ENCODE measurements around the gene EXOC6B.

Gene EXOC6B

DNA sequence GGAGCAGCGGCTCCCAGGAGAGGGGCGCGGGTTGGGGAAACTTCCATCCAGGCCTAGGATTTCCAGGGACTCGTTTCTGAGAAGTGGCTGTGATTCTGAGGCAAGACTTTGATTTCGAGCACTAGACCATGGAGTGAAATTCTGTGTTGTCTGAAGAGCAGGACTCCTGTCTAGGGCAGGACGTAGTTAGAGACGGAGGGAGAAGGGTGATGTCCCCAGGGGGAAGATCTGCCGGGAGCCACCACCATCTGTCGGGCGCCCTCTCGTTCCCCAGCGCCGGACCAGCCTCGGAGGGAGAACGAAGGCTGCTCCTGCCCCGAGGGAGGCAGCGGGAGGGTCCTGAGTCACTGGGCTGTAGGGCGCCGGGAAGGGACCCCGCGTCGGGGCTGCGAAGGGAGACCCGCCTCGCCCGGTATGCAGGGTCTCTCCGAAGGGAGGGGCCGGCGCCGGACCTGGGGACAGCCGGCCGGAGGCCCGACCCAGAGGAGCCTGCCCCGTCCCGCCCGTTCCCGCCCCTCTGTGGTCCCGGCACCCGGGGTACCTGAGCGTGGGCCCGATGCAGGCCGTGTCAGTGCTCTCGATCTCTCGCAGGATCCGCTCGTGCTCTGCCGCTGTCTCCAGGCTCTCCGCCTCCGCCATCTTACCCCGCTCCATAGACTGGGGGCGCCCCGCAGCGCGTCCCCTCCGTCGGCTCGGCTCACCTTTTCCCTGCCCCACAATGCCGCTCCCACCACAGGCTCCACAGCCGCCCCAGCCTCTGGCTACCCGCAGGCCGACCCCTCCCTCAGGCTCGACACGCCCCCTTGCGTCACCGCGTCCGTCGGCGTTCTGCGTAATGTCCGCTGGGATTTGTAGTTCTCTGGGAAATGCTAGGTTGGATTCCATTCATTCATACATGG, at the start of gene EXOC6B:
Gene EXOC6B, minus strand, starts transcription at position 777 of the 899 bp plus-strand sequence.
- DNase-seq (ENCODE audit: low read depth in 4 of 4, low spot score in 1 of 4), result peak; percentile 74 to 85 (median 80)

DNA sequence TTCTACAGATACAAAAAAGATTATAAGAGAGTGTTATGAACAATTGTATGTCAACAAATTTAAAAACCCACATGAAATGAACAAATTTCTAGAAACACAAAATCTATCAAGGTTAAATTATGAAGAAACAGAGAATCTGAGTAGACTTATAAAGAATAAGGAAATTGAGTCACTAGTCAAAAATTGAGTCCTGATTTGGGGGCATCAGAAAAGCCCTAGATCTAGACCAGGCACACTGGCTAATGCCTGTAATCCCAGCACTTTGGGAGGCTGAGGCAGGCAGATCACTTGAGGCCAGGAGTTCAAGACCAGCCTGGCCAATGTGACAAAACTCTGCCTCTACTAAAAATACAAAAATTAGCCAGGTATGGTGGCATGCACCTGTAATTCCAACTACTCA, 46.0 kb upstream of the EXOC6B start:
- DNase-seq (ENCODE audit: low read depth in 4 of 4, low spot score in 1 of 4), result no peak

DNA sequence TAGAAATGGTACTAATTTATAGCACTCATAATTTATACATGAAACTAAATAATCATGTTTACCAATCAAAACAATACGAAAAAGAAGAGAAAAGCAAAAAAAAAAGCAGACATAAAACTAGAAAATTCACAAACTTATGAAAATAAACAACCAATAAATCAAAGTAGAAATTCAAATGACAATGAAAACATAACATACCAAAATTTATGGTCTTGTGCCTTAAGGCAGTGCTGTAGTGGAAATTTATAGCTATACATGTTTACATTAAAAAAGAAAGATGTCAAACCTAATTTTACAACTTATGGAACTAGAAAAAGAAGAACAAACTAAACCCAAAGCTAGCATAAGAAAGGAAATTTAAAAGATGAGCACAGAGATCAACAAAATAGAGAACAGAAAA, 45.2 kb upstream of the EXOC6B start:
- DNase-seq (ENCODE audit: low read depth in 4 of 4, low spot score in 1 of 4), result no peak

DNA sequence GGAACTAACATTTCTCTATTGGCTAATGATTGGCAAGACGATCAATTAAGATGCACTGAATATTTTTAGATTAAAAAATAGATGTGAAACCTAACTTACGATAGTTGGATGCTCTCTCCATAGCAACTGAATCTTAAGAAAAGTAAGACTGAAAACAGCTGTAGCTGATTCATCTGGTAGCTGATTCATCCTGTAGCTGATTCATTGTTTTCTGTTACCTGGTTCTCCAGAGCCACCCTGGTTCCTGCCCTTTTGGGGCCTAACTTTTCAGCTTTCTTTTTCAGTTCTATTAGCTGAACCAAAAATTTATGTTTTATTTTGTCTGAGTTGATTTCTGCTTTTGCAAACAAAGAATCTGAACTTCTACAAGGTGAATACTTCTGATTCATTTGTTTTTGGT, 38.7 kb upstream of the EXOC6B start:
- DNase-seq (ENCODE audit: low read depth in 4 of 4, low spot score in 1 of 4), result peak in 2 of 4 experiments; percentile 13 to 21

DNA sequence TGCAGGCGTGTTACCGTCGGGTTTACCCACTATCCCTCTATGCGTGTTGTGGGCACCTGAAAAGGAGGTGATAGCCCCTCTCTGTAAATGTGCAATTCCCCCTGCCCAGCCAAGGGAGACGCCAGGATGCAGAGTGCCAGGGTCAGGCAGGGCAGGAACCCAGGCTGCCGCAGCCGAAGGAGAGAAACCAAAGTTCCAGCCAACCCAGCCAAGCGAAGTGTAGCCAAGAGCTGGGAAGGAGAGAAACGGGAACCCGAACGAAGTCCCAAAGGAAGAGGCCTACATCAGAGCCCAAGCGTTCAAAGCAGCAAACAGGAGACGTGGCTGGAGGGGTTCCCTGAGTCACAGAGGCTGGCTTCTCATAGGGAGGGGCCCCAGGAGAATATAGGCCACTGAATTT, 37.2 kb upstream of the EXOC6B start:
- no peak for DNase-seq (ENCODE audit: low read depth in 4 of 4, low spot score in 1 of 4)

DNA sequence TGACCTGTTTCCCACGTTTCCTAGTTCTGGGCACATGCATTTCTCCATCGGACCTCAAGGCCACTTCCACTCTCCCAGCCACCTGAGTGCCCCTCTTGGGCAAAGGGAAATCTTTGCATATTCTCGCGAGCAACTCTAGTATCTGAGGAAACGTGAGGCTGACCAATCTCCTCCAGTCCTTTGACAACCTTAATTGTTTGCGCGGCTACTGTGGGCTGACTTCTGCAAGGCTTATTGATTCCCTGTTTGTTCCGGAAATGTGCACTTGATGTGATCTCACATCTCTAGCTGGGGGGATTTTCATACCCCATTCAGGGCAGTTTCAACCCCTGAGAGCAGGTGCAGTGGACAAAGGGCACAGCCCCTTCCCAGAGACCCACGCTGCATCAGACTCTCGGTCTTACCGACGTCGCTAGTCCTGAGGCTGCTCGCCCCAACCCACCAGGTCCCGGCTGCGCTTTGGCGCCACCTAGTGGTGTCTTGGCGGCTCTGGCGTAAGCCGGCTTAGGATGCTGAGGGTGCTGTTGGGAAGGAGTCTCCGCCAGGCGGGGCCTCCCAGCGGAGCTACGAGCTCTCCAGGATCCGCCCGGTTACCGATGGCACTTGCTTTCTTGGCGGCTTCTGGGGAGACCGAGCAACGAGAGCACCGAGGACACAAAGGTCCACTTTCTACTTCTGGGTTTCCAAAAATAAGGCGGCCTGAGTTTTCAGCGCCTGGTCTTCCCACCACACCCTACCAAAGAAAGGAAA, 36.6 kb upstream of the EXOC6B start:
- peak; percentile 79 to 85 (median 84) for DNase-seq (ENCODE audit: low read depth in 4 of 4, low spot score in 1 of 4)

DNA sequence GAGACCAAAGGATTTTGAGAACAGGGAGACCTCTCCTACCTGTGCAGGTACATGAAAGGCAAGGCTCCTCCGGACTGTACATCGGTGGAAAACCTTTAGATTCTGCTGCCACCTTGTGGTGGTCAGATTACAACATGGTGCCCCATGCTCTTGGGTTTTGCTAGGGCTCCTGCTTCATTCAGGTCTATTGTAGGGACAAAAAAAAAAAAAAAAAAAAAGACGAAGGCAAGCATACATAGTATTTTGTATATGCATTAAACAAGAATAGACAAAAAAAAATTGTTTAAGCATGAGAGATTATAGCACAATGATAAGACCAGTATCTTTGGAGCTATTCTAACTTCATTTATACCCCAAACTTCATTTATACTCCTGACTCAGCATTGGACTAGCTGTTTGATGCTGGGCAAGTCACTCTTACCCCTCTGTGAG, 34.0 kb upstream of the EXOC6B start:
- DNase-seq (ENCODE audit: low read depth in 4 of 4, low spot score in 1 of 4), result peak; percentile 24 to 41 (median 36)

DNA sequence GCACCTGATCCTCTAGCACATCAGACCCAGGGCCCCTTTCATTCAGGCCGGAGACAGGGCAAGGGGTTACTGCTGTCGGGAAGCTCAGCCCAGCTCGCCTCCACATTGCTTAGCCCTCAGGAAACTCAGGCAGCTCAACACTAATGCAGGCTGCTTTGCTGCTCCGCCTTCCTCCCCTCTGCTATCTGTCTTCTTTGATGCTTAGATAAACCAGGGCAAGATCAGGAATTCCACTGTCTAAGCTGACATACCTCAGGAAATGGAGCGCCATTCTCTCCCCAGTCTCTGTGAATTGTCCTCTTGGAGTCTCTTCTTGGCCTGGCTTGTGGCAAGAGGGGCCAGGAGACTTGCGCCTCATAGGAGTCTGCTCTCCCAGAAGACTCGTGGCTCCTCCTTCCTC, 25.5 kb upstream of the EXOC6B start:
- no peak for DNase-seq (ENCODE audit: low read depth in 4 of 4, low spot score in 1 of 4)

DNA sequence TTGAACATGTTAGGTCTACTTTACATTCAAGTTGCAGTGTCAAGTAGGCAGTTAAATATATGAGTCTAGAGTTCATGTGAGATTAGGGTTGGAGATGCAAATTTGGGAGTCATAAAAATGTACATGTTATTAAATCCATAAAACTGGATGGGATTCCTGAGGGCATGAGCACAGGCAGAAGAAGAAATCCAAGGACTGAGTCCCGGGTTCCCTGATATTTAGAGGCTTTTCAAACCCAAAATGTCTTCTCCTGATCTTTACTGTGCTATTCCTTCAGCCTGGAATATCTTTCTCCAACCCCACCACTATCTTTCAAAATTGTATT, 23.3 kb upstream of the EXOC6B start:
- DNase-seq (ENCODE audit: low read depth in 4 of 4, low spot score in 1 of 4), result no peak

DNA sequence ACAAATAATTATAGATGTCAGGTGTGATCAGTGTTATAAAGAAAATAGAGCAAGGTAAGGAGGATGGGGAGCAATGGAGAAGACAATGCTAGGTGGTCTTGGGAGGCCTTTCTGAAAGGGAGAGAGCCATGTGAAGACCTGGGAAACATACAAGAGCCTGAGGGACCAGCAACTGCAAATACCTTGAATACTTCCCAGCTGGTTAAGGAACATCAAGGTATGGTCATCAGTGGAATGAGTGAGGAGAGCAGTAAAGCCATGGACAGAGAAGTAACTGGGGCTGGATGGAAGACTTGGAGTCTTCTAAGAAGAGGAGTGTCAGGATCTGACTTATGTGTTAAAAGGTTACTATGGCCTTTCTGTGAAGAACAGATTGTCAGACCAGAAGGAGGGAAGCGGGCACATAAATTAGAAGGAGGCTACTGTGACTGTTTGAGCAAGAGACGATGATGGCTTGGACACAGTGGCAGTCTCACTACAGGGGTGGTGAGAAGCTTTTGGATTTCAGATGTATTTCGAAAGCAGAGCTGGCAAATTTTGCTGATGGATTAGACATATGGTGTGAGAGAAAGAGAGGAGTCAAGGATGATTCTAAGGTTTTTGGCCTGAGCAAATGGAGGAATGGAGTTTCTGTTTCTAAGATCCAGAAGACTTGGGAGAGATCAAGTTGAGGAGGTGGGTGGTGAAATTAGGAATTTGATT, 22.8 kb upstream of the EXOC6B start:
- no peak for DNase-seq (ENCODE audit: low read depth in 4 of 4, low spot score in 1 of 4)

DNA sequence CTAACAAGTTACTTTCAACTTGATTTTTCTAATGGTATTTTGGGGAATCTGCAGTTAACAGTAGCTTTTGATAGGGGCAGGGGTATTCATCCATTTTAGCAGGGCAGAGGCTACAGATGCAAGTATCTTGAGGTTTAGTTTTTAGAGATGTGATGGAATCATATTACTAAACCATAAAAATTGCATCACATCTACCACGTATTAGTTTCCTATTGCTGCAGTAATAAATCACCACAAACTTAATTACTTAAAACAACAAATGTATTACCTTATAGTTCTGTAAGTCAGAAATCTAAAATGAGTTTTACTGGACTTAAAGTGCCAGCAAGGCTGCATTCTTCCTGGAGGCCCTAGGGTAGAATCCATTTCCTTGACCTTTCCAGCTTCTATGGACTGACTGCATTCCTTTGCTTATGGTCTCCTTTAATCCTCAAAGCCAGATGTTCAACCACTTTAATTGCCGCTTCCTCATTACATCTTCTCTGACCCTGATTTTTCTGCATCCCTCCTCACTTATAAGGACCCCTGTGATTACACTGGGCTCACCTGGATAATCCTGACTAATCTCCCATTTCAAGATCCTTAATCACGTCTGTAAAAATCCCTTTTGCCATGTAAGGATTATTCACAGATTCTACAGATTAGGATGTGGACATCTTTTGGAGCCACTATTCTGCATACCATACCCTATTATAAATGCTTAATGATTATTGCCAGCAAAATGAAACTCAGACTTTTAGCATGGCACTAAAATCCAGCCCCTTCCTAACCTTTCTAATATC, 21.9 kb upstream of the EXOC6B start:
- no peak for DNase-seq (ENCODE audit: low read depth in 4 of 4, low spot score in 1 of 4)

DNA sequence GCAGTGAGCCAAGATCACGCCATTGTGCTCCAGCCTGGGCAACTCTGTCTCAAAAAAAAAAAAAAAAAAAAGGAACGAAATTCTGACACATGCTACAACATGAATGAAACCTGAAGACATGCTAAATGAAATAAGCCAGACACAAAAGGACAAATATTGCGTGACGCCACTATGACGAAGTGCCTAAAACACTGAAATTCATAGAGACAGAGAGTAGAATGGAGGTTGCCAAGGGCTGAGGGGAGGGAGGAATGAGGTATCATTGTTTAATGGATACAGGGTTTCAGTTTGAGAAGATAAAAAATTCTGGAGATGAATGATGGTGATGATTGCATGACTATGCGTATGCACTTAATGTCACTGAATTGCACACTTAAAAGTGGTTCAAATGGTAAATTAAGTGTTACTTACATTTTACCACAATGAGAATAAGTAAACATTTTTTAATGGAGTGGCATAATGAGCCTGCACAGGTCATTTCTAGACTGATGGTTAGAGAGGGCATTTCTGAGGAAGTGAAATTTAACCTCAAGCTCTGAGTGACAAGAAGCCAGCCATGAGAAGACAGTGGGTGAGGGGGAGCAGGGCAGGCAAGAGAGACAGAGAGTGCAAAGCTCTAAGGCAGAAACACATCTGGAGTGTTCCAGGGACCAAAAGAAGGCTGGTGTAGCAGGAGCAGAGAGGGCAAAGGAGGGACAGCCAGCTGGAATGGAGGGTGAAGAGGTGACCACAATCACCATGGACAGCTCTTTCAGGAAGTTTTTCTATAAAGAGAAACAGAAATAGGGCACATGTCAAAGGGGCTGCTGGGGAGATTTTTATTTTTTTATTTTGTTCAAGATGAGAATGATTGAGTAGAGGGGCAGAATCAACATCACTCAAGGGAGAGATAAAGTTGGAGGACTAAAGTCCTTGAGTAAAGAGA, 20.6 kb upstream of the EXOC6B start:
- no peak for DNase-seq (ENCODE audit: low read depth in 4 of 4, low spot score in 1 of 4)

DNA sequence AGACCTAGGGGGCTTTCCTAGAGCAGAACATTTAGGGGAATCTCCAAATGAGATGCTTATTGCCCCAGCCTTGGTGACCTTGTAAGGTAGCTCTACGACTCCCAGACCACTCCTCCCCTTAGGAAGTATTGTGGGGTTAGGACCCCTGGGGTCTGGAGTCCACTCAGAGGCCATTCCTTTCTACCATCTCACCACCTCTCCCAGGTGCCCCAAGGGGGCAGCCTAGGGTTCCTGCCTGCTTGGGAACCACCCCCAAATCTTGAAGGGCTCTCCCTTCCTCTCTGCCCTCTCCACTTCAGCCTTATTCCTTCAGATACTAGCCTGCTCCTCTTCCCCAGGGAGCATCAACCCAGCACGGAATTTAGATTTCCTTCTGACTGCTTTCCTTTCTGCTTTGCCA, 17.5 kb upstream of the EXOC6B start:
- DNase-seq (ENCODE audit: low read depth in 4 of 4, low spot score in 1 of 4), result no peak

DNA sequence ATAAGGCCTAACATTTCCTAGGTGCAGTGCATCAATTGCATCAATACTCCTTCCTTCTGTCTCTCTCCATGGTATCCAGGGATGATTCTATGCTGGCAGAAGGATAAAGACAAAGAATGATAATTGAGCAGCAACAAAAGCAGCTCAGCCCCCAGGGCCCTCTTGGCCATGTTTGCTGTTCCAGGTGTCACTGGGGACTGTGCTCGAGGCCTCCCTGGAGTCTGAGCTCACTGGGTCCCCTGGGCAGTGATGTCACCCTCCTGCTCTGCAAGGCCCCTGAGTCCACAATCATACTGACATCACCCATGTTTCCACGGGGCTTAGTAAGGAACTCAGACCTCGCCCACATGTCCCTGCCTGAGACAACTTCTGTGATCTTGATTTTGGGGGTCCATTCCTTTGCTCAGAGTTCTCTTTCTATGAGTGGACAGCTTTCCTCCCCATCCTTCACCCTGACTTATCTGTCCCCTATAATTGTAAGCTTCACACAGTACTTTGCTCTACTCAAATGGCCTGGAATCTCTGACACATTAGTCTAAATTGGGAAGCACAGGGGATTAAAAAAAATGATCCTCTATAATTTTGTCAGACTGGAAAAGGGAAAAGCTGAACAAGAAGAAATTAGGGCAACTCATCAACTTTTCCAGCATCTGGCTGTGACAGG, 15.8 kb upstream of the EXOC6B start:
- no peak for DNase-seq (ENCODE audit: low read depth in 4 of 4, low spot score in 1 of 4)

DNA sequence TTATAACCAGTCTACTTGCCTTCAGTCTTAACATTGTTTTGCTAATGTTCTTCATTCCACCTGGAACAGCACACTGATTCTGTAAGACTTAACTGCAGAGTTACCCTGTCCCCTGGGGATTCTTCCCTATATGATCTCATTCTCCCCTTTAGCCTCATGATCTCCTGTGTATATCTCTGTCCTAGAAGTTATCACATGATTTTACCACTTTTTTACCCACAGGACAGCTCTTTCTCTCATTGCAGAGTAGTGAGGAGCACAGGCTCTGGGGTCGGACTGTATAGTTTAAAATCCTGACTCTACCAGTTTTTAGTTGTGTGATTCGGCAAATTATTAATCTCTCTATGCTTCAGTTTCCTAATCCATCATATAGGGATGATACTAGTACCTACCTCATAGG, 14.2 kb upstream of the EXOC6B start:
- no peak for DNase-seq (ENCODE audit: low read depth in 4 of 4, low spot score in 1 of 4)

DNA sequence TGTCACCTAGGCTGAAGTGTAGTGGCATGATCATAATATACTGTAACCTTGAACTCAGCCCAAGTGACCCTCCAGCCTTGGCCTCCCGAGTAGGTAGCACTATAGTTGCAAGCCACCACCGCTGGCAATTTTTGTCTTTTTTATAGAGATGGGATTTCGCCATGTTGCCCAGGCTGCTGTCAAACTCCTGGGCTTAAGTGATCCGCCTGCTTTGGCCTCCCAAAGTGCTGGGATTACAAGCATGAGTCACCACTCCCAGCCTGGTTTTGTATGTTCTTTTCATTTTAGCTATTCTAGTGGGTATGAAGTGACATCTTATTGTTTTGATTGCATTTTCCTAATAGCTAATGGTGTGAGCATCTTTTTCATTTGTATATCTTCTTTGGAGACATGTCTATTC, 11.3 kb upstream of the EXOC6B start:
- no peak for DNase-seq (ENCODE audit: low read depth in 4 of 4, low spot score in 1 of 4)

DNA sequence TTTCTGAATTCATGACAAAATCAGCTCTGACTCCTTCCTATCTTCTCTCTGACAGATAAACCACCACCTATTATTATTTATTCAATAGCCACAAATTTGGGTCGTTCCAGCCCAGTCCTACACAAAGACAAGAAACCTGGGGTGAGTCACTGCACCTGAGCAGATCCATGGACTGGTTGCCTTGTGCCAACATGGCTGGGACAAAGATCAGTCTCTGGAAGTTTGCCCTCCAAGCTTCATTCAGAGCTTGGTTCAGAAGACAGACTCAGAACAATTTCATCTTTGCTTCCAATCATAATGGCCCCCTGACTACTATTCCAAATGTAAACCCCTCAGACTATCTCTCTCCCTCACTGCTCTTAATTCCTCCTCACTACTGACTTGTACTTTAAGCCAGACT, 9.6 kb upstream of the EXOC6B start:
- no peak for DNase-seq (ENCODE audit: low read depth in 4 of 4, low spot score in 1 of 4)

DNA sequence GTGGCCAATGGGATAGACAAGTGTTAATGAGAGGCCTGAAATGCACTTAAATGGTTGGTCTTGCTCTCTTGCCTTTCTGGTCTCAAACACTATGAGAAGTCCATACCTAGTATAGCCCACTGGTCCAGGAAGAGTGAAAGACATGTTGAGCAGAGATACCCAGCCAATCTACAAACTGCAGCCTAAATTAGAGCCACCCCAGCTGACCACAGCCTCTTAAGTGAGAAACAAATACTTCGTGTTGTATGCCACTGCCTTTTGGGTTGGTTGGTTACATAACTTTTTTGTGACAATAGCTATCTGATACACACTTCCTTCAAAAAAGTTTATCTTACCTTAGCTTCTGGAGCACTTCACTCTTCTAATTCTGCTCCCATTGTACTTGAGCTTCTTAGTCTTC, 8.8 kb upstream of the EXOC6B start:
- no peak for DNase-seq (ENCODE audit: low read depth in 4 of 4, low spot score in 1 of 4)

DNA sequence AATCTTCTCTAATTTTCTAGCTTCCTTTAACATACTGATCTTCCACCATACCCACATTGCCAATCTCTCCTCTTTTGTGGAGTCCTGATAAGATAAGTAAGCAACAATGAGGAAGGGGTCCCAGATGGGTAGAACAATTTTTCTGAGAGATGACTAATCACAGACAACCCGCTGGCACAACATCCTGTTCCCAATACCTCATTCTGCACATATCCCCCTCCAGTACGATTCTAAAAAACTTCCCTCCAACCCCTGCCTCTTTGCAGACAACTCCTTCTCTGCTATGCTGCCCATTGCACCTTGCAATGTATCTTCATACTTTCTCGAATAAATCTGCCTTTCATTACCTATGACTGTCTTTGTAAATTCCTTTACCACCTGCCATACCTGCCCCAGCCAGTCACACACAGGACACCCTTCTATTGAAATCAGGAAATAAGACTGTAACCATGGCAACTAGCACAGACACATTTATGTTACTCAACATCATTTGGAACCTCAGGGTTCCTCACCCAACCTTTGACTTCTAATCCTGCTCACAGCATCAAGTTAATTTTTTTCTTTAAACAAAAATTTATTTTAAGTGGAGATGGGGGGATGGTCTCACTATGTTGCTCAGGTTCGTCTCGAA, 7.4 kb upstream of the EXOC6B start:
- no peak for DNase-seq (ENCODE audit: low read depth in 4 of 4, low spot score in 1 of 4)
